Endothelial cell of umbilical vein (primary cell): ENCODE measurements around the gene CCDC47. TPM values are rescaled to one million over a fixed set of nuclear protein-coding genes. Genes with fewer than 3 reads are reported as not detected.

Source experiments
- BruUV-seq: library from RNA; stranded (reverse); fragments of 400-500 nt; replicated peaks from 2 replicates; lab custom pipeline; 2021; lab: Mats Ljungman, UMichigan
- CTCF ChIA-PET: fragments of 300-600, 350-600 bp; sonication (Branson Sonifier 250); formaldehyde crosslinking; loops from one replicate; lab custom pipeline; 2021; ENCODE audit warnings: antibody characterized with exemption, inconsistent platforms; lab: Charles Lee
- POLR2A ChIA-PET: fragments of 300-600, 350-600 bp; sonication (Branson Sonifier 250); formaldehyde crosslinking; loops from one replicate; lab custom pipeline; 2021; ENCODE audit warnings: antibody characterized with exemption, inconsistent platforms; lab: Charles Lee
- DNase-seq: peaks from one replicate; pipeline ENCODE4 v3.0.0-alpha.2; 2011; ENCODE audit warnings: low read depth, low spot score
- FAIRE-seq: peaks from 2 replicates; lab custom pipeline; 2011; peaks lifted over from hg19 to GRCh38; lab: Jason Lieb, UNC
- H2AFZ ChIP-seq: 2 replicates; pipeline ENCODE4 v1.6.0; 2012; ENCODE audit warnings: low read depth, low read length, control low read depth, inconsistent platforms
- H3K27ac ChIP-seq: 2 replicates; pipeline ENCODE4 v1.5.1; 2011; ENCODE audit warnings: low read depth, mild to moderate bottlenecking, control low read depth, low read length, moderate library complexity; ENCODE audit not compliant: insufficient read depth
- H3K27me3 ChIP-seq, 2 experiments: 2 replicates each; pipeline versions ENCODE4 v1.6.0 to v1.6.1; 2011; ENCODE audit warnings: low read length in 2 of 2, mixed read lengths in 1 of 2; ENCODE audit not compliant: control insufficient read depth in 2 of 2, insufficient read depth in 2 of 2
- H3K36me3 ChIP-seq, 2 experiments: 2 replicates in 1 of 2; 3 replicates in 1 of 2; pipeline ENCODE4 v1.5.1; 2011; ENCODE audit warnings: low read length in 2 of 2, mild to moderate bottlenecking in 1 of 2, moderate library complexity in 1 of 2; ENCODE audit not compliant: control insufficient read depth in 2 of 2, insufficient read depth in 2 of 2; ENCODE audit errors: extremely low read depth in 1 of 2
- H3K4me1 ChIP-seq: 3 replicates; pipeline ENCODE4 v1.5.1; 2011; ENCODE audit warnings: mild to moderate bottlenecking, low read length; ENCODE audit not compliant: control insufficient read depth, insufficient read depth; ENCODE audit errors: extremely low read depth
- H3K4me2 ChIP-seq: 2 replicates; pipeline ENCODE4 v1.6.1; 2011; ENCODE audit warnings: low read length, control low read depth, mixed read lengths; ENCODE audit not compliant: insufficient read depth
- H3K4me3 ChIP-seq, 3 experiments: fragments of 200-600 bp in 1 of 3; sonication (generic), shearing (Covaris generic) in 1 of 3; replicated peaks in 1 of 3; 2 replicates each; pipeline ENCODE4 v1.5.1; 2011 to 2016; ENCODE audit warnings: control low read depth in 3 of 3, low read length in 3 of 3, mild to moderate bottlenecking in 2 of 3, inconsistent platforms in 1 of 3, low read depth in 1 of 3, moderate library complexity in 1 of 3; ENCODE audit not compliant: insufficient read depth in 1 of 3
- H3K79me2 ChIP-seq: 2 replicates; pipeline ENCODE4 v1.6.0; 2012; ENCODE audit warnings: low read length, inconsistent platforms; ENCODE audit not compliant: control insufficient read depth, insufficient read depth
- H3K9ac ChIP-seq: replicated peaks from 2 replicates; pipeline ENCODE3; 2011; ENCODE audit warnings: low read length, control low read depth; ENCODE audit not compliant: insufficient read depth; ENCODE audit errors: extremely low read depth
- H3K9me1 ChIP-seq: replicated peaks from 3 replicates; pipeline ENCODE4 v1.6.0; 2011; ENCODE audit warnings: mild to moderate bottlenecking, low read length; ENCODE audit not compliant: control insufficient read depth, insufficient read depth; ENCODE audit errors: extremely low read depth
- H3K9me3 ChIP-seq: replicated peaks from 2 replicates; pipeline ENCODE4 v1.5.1; 2012; ENCODE audit warnings: low read length, inconsistent platforms; ENCODE audit not compliant: control insufficient read depth, insufficient read depth
- H4K20me1 ChIP-seq: replicated peaks from 2 replicates; pipeline ENCODE3; 2011; ENCODE audit warnings: mild to moderate bottlenecking, low read length; ENCODE audit not compliant: control insufficient read depth, insufficient read depth; ENCODE audit errors: extremely low read depth
- EZH2 ChIP-seq: IDR thresholded peaks from 2 replicates; pipeline ENCODE4 v1.6.1; 2012; ENCODE audit warnings: borderline replicate concordance, low read depth, mild to moderate bottlenecking, moderate library complexity, low read length, inconsistent platforms; ENCODE audit not compliant: severe bottlenecking
- FOS ChIP-seq: IDR thresholded peaks from 2 replicates; pipeline ENCODE4 v1.6.1; 2011; ENCODE audit warnings: mild to moderate bottlenecking, low read length, moderate library complexity, borderline replicate concordance; ENCODE audit not compliant: insufficient read depth
- GATA2 ChIP-seq: IDR thresholded peaks from 2 replicates; pipeline ENCODE4 v1.7.0; 2011; ENCODE audit warnings: low read depth, mild to moderate bottlenecking, moderate library complexity, mixed read lengths, low read length; ENCODE audit not compliant: insufficient read length, insufficient read depth
- MYC ChIP-seq: IDR thresholded peaks from one replicate; pipeline ENCODE4 v1.6.1; 2011; ENCODE audit warnings: mild to moderate bottlenecking, low read depth, low read length
- POLR2A ChIP-seq: IDR thresholded peaks from 2 replicates; pipeline ENCODE4 v1.6.1; 2012; ENCODE audit warnings: low read depth, mild to moderate bottlenecking, control low read depth, low read length
- POLR2AphosphoS5 ChIP-seq: IDR thresholded peaks from 2 replicates; pipeline ENCODE4 v1.6.1; 2012; ENCODE audit warnings: low read depth, mild to moderate bottlenecking, control low read depth, low read length, moderate library complexity; ENCODE audit not compliant: insufficient read depth
- dilution Hi-C: fragments of 300-500 bp; cut with MboI; formaldehyde crosslinking; loops from one replicate; pipeline ENCODE4 v1.15.0; 2019; ENCODE audit warnings: low sequenced_read_pairs; ENCODE audit not compliant: extremely low pct_ligation_motif_present
- intact Hi-C: fragments of 100-400 bp; cut with micrococcal nuclease; formaldehyde crosslinking; loops from one replicate; pipeline ENCODE4 v1.10.0; 2022
- polyA plus RNA-seq, 4 experiments: library from polyadenylated mRNA; depleted of rRNA in 3 of 4; stranded (reverse) in 3 of 4; unstranded in 1 of 4; fragments of >200 nt; gene quantifications; 2 replicates each; pipeline versions ENCODE4 v1.2.1 to v1.2.3, GENCODE V29; 2011 to 2012; ENCODE audit warnings: missing spikeins in 1 of 4
- total RNA-seq: library from RNA; stranded (reverse); gene quantifications from 2 replicates; pipeline ENCODE4 v1.2.3, GENCODE V29; 2021
- TF ChIP-seq, protein P1 (sequence below), 2 donors: IDR thresholded peaks; 1 replicate in 1 of 2; 2 replicates in 1 of 2; pipeline ENCODE4 v1.5.1; 2011; ENCODE audit warnings: low read length in 2 of 2, mild to moderate bottlenecking in 2 of 2, moderate library complexity in 2 of 2, control low read depth in 1 of 2, inconsistent platforms in 1 of 2, low read depth in 1 of 2; ENCODE audit not compliant: insufficient read depth in 1 of 2; ENCODE audit errors: extremely low read depth in 1 of 2
- TF ChIP-seq, protein P2 (sequence below): IDR thresholded peaks from 2 replicates; pipeline ENCODE4 v1.6.1; 2011; ENCODE audit not compliant: insufficient read depth, insufficient read length

Gene CCDC47
- total and polyA plus RNA-seq, 2 donors (not counting 3 experiments of a cell fraction or from before 2014, with no cell fraction given): 21.7 to 76.5 TPM

DNA sequence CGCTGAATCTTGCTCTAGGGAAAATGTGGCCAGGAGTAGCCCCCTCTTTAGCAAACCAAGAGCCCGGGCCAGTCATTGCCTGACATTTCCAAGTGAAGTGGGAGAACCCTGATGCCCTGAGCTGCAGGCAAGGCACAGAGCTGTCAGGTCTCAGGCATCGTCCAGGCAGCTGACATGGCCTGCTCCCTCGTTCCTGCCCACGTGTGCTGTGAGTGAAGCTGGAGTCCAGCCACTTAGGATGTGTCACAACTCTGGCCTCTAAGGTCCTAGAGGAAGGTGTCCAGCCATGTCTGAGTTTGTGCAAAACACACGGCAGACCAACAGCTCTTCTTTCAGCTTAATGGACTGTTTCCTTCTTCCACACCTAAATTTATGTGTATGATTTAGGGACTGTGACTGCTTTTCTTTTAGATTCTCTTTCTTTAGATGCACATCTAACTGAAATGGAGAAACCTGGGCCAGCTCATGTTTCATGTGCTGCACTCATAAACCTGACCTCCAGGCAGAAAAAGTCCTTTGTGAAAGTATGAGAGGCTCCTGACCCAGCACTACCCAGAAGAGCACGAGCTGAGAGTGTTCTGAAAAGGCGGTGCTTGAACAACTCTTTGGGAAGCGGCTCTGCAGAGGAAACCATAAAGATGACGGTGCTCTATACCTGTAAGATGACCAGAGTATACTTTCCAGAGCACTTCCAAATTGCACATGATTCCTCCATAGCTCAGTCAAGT, 58.7 kb downstream of the CCDC47 start:
- Histone ChIP-seq H3K9me1 (no peaks in the 10 kb centered on the region), H3K36me3 (peaks cover 5 to 8% of the 10 kb centered on the region in 2 experiments), H3K4me3 (no peak overlapping the region), H3K27ac (no peak overlapping the region), H3K9me3 (no peaks in the 10 kb centered on the region), H2AFZ (no peak overlapping the region), H3K9ac (no peak overlapping the region), H3K4me1 (peaks cover 4% of the 10 kb centered on the region), H3K27me3 (no peaks in the 10 kb centered on the region), H3K4me2 (no peak overlapping the region), H4K20me1 (no peaks in the 10 kb centered on the region), H3K79me2 (no peaks in the 10 kb centered on the region)
- FAIRE-seq: no peak
- ChIA-PET CTCF (interaction anchor here (0.8 to 1.5 kb wide), 3 partner anchors 9 to 289 kb away, joined by 3 to 4 read pairs (median 3); no protein-coding TSS in a partner anchor), POLR2A (no interaction called here)
- dilution Hi-C loops: no loop called here
- intact Hi-C loops: no loop called here
- no peak for DNase-seq
- TF ChIP-seq FOS (no peak), POLR2A (no peak), MYC (no peak), POLR2AphosphoS5 (no peak), GATA2 (no peak), EZH2 (no peak)
- TF ChIP-seq, protein P1, sequence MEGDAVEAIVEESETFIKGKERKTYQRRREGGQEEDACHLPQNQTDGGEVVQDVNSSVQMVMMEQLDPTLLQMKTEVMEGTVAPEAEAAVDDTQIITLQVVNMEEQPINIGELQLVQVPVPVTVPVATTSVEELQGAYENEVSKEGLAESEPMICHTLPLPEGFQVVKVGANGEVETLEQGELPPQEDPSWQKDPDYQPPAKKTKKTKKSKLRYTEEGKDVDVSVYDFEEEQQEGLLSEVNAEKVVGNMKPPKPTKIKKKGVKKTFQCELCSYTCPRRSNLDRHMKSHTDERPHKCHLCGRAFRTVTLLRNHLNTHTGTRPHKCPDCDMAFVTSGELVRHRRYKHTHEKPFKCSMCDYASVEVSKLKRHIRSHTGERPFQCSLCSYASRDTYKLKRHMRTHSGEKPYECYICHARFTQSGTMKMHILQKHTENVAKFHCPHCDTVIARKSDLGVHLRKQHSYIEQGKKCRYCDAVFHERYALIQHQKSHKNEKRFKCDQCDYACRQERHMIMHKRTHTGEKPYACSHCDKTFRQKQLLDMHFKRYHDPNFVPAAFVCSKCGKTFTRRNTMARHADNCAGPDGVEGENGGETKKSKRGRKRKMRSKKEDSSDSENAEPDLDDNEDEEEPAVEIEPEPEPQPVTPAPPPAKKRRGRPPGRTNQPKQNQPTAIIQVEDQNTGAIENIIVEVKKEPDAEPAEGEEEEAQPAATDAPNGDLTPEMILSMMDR (IDR thresholded peaks at IDR 0.05; ENCODE audit: extremely low read depth in 1 of 2, insufficient read depth in 1 of 2, low read depth in 1 of 2, low read length in 2 of 2): no peak
- TF ChIP-seq, protein P2, sequence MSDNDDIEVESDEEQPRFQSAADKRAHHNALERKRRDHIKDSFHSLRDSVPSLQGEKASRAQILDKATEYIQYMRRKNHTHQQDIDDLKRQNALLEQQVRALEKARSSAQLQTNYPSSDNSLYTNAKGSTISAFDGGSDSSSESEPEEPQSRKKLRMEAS: no peak
- no TSS peak for BruUV-seq
